Esophagus muscularis mucosa (tissue), 4 donors: ENCODE measurements around the gene CFAP52. TPM values are rescaled to one million over a fixed set of nuclear protein-coding genes. Genes with fewer than 3 reads are reported as not detected.
"Not testable (repeated sequence)": the region's sequence is repeated elsewhere in the genome, so short reads cannot be mapped to it uniquely, and the experiment has no call there.

Source experiments
- DNase-seq: peaks from one replicate; pipeline ENCODE4 v3.0.0-alpha.2; 2017; ENCODE audit errors: extremely low spot score
- H3K27ac ChIP-seq, 4 donors: fragments of 200-600 bp; sonication (generic); replicated peaks in 1 of 4; 1 replicate in 3 of 4; 2 replicates in 1 of 4; pipeline ENCODE4 v1.5.1; 2016 to 2019; ENCODE audit warnings: mild to moderate bottlenecking in 1 of 4
- H3K27me3 ChIP-seq, 4 donors: fragments of 200-600 bp; sonication (generic); one replicate each; pipeline versions ENCODE4 v1.5.1 to v1.6.0; 2016 to 2019
- H3K36me3 ChIP-seq, 4 donors: fragments of 200-600 bp; sonication (generic); one replicate each; pipeline ENCODE4 v1.5.1; 2016 to 2019
- H3K4me1 ChIP-seq, 4 donors: fragments of 200-600 bp; sonication (generic); one replicate each; pipeline ENCODE4 v1.5.1; 2016 to 2019
- H3K4me3 ChIP-seq, 4 donors: fragments of 200-600 bp; sonication (generic); 1 replicate in 2 of 4; 2 replicates in 2 of 4; pipeline ENCODE4 v1.5.1; 2016 to 2019; ENCODE audit warnings: mild to moderate bottlenecking in 4 of 4, moderate library complexity in 1 of 4
- H3K9me3 ChIP-seq, 4 donors: fragments of 200-600 bp; sonication (generic); 1 replicate in 3 of 4; 2 replicates in 1 of 4; pipeline ENCODE4 v1.5.1; 2016 to 2019
- EP300 ChIP-seq: sonication (generic); formaldehyde crosslinking; IDR thresholded peaks from one replicate; pipeline ENCODE4 v1.6.1; 2017; ENCODE audit warnings: antibody characterized with exemption
- POLR2A ChIP-seq: fragments of 450-650 bp; IDR thresholded peaks from one replicate; pipeline ENCODE4 v1.6.1; 2017; ENCODE audit warnings: antibody characterized with exemption, moderate library complexity, mild to moderate bottlenecking, low read depth
- POLR2AphosphoS5 ChIP-seq, 2 donors: sonication (generic); formaldehyde crosslinking; IDR thresholded peaks; one replicate each; pipeline ENCODE4 v1.6.1; 2017; ENCODE audit warnings: antibody characterized with exemption in 2 of 2
- WGBS: methylation state at CpG from one replicate; pipeline ENCODE4 v1.1.5; 2018; 5-methylcytosine and 5-hydroxymethylcytosine counted together
- intact Hi-C: fragments of 100-400 bp; cut with DNase I; formaldehyde crosslinking; loops from one replicate; pipeline ENCODE4 v1.15.1; 2023
- total RNA-seq, 4 donors: library from RNA; depleted of rRNA; stranded (reverse); fragments of >200 nt; gene quantifications; one replicate each; pipeline versions ENCODE4 v1.1.0 to v1.2.1, GENCODE V29; 2016
- TF ChIP-seq, protein P1 (sequence below), 3 experiments: fragments of 200-600 bp in 2 of 3; fragments of 450-650 bp in 1 of 3; sonication (generic) in 2 of 3; IDR thresholded peaks; one replicate each; pipeline ENCODE4 v1.5.1; 2017 to 2019; ENCODE audit warnings: antibody characterized with exemption in 3 of 3, mild to moderate bottlenecking in 2 of 3, moderate library complexity in 1 of 3

The CFAP52 gene
- total RNA-seq, 4 donors from 2014 or later = 0.83 to 1.2 TPM; not detected in 2

- WGBS = 30% methylated on average over 4 of the region's 4 CpGs
- no peak overlapping the region for H3K27ac ChIP-seq
- DNase-seq = no peak
- intact Hi-C loops = no loop called here
- no peaks in the 10 kb centered on the region for H3K9me3 ChIP-seq
- peaks cover 7 to 25% (median 21%) of the 10 kb centered on the region in 4 donors for H3K4me1 ChIP-seq
- TF ChIP-seq, protein P1, sequence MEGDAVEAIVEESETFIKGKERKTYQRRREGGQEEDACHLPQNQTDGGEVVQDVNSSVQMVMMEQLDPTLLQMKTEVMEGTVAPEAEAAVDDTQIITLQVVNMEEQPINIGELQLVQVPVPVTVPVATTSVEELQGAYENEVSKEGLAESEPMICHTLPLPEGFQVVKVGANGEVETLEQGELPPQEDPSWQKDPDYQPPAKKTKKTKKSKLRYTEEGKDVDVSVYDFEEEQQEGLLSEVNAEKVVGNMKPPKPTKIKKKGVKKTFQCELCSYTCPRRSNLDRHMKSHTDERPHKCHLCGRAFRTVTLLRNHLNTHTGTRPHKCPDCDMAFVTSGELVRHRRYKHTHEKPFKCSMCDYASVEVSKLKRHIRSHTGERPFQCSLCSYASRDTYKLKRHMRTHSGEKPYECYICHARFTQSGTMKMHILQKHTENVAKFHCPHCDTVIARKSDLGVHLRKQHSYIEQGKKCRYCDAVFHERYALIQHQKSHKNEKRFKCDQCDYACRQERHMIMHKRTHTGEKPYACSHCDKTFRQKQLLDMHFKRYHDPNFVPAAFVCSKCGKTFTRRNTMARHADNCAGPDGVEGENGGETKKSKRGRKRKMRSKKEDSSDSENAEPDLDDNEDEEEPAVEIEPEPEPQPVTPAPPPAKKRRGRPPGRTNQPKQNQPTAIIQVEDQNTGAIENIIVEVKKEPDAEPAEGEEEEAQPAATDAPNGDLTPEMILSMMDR (IDR thresholded peaks at IDR 0.05) = no peak
- TF ChIP-seq POLR2AphosphoS5 (IDR thresholded peaks at IDR 0.05) (no peak), EP300 (no peak), POLR2A (no peak)
- peaks cover 0 to 71% (median 21%) of the 10 kb centered on the region in 4 donors for H3K27me3 ChIP-seq
- no peak overlapping the region for H3K4me3 ChIP-seq
- no peaks in the 10 kb centered on the region for H3K36me3 ChIP-seq
Measured at GRCh38 chr17:9647014-9647413, 70.6 kb downstream of the CFAP52 start.

DNA sequence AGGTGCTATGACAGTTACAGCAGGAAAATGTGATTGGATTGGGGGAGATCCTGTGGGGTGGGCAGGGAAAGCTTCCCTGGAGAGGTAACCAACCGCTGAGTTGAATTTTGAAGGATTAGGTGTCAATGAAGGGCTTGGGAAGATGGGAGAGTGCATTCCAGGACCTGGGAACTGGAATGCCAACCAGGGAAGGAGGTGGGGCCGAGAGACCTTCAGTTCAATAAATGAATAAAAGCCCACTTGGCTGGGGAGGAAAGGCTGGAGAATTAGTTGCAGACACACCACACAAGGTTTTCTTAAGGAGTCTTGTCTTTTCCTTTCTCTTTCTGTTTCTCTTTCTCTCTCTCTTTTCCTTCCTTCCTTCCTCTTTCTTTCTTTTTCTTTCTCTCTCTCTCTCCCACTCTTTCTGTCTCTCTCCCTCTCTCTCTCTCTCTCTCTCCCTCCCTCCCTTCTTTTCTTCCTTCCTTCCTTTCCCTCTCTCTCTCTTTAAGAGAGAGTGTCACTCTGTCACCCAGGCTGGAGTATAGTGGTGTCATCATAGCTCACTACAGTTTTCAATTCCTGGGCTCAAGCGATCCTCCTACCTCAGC, 72.2 kb downstream of the CFAP52 start:
- TF ChIP-seq EP300 (no peak), POLR2A (no peak), POLR2AphosphoS5 (IDR thresholded peaks at IDR 0.05) (no peak)
- TF ChIP-seq, protein P1 (IDR thresholded peaks at IDR 0.05) = no peak
- Histone ChIP-seq H3K36me3 (no peaks in the 10 kb centered on the region), H3K27ac (no peak overlapping the region), H3K9me3 (no peaks in the 10 kb centered on the region), H3K4me1 (peaks cover 7 to 25% (median 21%) of the 10 kb centered on the region in 4 donors), H3K27me3 (peaks cover 0 to 72% (median 21%) of the 10 kb centered on the region in 4 donors), H3K4me3 (no peak overlapping the region)
- intact Hi-C loops = no loop called here
- DNase-seq = no peak
- 59% methylated on average over 3 of the region's 3 CpGs for WGBS

DNA sequence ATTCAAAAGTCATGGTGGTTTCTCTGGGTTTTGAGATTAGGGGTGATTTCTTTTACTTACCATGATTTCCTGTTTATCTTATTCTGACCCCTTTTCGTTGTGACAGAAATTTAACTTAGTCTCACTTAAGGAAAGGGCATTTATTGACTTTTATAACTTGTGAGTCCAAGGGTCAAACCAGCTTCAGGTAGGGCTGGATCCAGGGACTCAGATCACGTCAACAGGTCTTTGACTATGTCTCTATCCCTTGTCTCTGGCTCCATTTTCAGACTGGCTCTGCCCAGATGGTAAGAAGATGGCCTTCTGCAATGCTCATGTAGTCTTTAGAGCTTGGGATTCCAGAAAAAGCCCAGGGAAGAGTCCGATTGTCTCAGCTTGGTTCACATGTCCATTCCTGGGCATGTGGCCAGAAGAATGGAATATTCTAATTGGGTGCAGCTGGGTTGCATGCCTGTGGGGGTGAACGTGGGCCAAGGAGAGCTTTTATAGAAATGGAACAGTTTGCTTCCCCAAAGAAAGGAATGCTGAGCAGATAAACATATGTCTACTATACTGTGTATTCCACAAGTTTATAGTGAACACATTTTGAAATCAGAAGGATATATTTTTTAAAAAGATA, 82.3 kb downstream of the CFAP52 start:
- Histone ChIP-seq H3K36me3 (no peaks in the 10 kb centered on the region), H3K27me3 (peaks cover 0 to 6% (median 0%) of the 10 kb centered on the region in 4 donors), H3K9me3 (peaks cover 0 to 4% (median 0%) of the 10 kb centered on the region in 4 donors), H3K4me3 (no peak overlapping the region), H3K4me1 (no peaks in the 10 kb centered on the region), H3K27ac (no peak overlapping the region)
- intact Hi-C loops = no loop called here
- no peak for DNase-seq
- 40% methylated on average over 4 of the region's 4 CpGs for WGBS
- TF ChIP-seq EP300 (no peak), POLR2A (no peak), POLR2AphosphoS5 (IDR thresholded peaks at IDR 0.05) (no peak)
- TF ChIP-seq, protein P1 (IDR thresholded peaks at IDR 0.05) = no peak

DNA sequence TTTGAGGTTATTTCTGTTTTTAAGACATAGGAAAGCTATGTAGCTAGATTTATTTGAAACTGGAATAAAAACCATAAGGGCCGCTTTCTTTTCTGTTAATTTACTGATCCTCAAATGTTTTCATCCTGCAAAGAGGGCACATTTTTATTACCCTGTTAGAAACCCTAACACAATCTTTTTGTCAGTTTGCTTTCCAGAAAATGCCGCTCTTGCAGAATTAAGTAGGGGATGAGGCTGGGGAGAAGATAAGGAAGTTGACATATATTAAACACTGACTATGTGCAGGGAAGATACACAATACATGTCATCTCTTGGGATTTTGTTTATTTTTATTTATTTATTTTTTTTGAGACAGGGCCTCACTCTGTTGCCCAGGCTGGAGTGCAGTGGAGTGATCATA, 84.6 kb downstream of the CFAP52 start:
- Histone ChIP-seq H3K36me3 (no peaks in the 10 kb centered on the region), H3K9me3 (peaks cover 0 to 13% (median 0%) of the 10 kb centered on the region in 4 donors), H3K4me1 (no peaks in the 10 kb centered on the region), H3K27me3 (peaks cover 0 to 2% (median 0%) of the 10 kb centered on the region in 4 donors), H3K27ac (no peak overlapping the region), H3K4me3 (no peak overlapping the region)
- no peak for DNase-seq
- TF ChIP-seq POLR2A = no peak
- intact Hi-C loops = no loop called here
- WGBS = 92% methylated on average over 2 of the region's 2 CpGs

DNA sequence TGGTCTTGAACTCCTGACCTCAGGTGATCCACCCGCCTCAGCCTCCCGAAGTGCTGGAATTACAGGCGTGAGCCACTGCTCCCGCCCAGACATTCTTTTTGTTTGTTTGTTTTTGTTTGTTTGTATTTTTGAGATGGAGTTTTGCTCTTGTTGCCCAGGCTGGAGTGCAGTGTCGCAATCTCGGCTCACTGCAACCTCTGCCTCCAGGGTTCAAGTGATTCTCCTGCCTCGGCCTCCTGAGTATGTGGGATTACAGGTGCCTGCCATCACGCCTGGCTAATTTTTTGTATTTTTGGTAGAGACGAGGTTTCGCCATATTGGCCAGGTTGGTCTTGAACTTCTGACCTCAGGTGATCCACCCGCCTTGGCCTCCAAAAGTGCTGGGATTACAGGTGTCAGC, 87.1 kb downstream of the CFAP52 start:
- H3K36me3 ChIP-seq, DNase-seq, H3K4me1 ChIP-seq, H3K27ac ChIP-seq, H3K27me3 ChIP-seq, H3K4me3 ChIP-seq, intact Hi-C loops: not testable (repeated sequence)
- 98% methylated on average over 11 of the region's 11 CpGs for WGBS
- H3K9me3 ChIP-seq = peaks cover 0 to 16% (median 0%) of the 10 kb centered on the region in 4 donors
